Progenitor cell of endocrine pancreas (in vitro differentiated cells): ENCODE measurements around the gene USP32. TPM values are rescaled to one million over a fixed set of nuclear protein-coding genes. Genes with fewer than 3 reads are reported as not detected.
"Not testable (repeated sequence)": the region's sequence is repeated elsewhere in the genome, so short reads cannot be mapped to it uniquely, and the experiment has no call there.

Source experiments
- DNase-seq: peaks from one replicate; pipeline ENCODE4 v3.0.0; 2021; ENCODE audit warnings: low spot score; ENCODE audit not compliant: unreplicated experiment
- H3K27ac Mint-ChIP-seq: 2 replicates; pipeline ENCODE4 v1.8.0; 2021; ENCODE audit warnings: mild to moderate bottlenecking, moderate library complexity, mixed read lengths
- H3K27me3 Mint-ChIP-seq: 2 replicates; pipeline ENCODE4 v1.8.0; 2021; ENCODE audit warnings: mixed read lengths
- H3K36me3 Mint-ChIP-seq: 2 replicates; pipeline ENCODE4 v1.8.0; 2022; ENCODE audit warnings: mixed read lengths; ENCODE audit not compliant: insufficient read depth
- H3K4me1 Mint-ChIP-seq: 2 replicates; pipeline ENCODE4 v1.8.0; 2021; ENCODE audit warnings: low read depth, mixed read lengths
- H3K4me3 Mint-ChIP-seq: 2 replicates; pipeline ENCODE4 v1.8.0; 2021; ENCODE audit warnings: low read depth, mild to moderate bottlenecking, moderate library complexity, mixed read lengths
- H3K9me3 Mint-ChIP-seq: 2 replicates; pipeline ENCODE4 v1.8.0; 2021; ENCODE audit warnings: low read depth, mixed read lengths
- total RNA-seq: library from RNA; stranded (reverse); gene quantifications from 2 replicates; pipeline ENCODE4 v1.2.1, GENCODE V29; 2021
- TF ChIP-seq, protein P1 (sequence below): fragments of 200-600 bp; sonication (generic); IDR thresholded peaks from one replicate; pipeline ENCODE4 v1.5.0; 2021; ENCODE audit warnings: antibody characterized with exemption, mild to moderate bottlenecking; ENCODE audit not compliant: unreplicated experiment

USP32 gene
- total RNA-seq, 1 donor from 2014 or later = 42.7 TPM

DNA sequence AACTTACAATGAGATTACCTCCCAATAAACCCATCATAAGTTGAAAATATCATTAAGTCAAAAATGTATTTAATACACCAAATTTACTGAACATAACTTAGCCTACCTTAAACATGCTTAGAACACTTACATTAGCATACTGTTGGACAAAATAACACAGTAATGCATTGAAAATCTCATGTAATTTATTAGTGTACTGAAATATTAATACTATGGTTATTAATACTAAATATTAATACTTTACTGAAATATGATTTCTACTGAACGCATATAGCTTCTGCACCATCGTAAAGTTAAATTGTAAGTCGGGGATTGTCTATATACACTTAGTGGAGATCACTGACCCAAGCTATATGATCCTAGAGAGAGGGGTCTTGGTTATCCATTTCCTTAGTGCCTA lies 4.3 kb downstream of the USP32 start:
- H3K9me3 Mint-ChIP-seq = no peaks in the 10 kb centered on the region
- no peak overlapping the region for H3K4me3 Mint-ChIP-seq
- TF ChIP-seq, protein P1, sequence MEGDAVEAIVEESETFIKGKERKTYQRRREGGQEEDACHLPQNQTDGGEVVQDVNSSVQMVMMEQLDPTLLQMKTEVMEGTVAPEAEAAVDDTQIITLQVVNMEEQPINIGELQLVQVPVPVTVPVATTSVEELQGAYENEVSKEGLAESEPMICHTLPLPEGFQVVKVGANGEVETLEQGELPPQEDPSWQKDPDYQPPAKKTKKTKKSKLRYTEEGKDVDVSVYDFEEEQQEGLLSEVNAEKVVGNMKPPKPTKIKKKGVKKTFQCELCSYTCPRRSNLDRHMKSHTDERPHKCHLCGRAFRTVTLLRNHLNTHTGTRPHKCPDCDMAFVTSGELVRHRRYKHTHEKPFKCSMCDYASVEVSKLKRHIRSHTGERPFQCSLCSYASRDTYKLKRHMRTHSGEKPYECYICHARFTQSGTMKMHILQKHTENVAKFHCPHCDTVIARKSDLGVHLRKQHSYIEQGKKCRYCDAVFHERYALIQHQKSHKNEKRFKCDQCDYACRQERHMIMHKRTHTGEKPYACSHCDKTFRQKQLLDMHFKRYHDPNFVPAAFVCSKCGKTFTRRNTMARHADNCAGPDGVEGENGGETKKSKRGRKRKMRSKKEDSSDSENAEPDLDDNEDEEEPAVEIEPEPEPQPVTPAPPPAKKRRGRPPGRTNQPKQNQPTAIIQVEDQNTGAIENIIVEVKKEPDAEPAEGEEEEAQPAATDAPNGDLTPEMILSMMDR = no peak
- no peak for DNase-seq
- peaks cover 2% of the 10 kb centered on the region for H3K36me3 Mint-ChIP-seq
- no peaks in the 10 kb centered on the region for H3K27me3 Mint-ChIP-seq
- H3K27ac Mint-ChIP-seq = no peak overlapping the region
- peaks cover 46% of the 10 kb centered on the region for H3K4me1 Mint-ChIP-seq

- no peaks in the 10 kb centered on the region for H3K9me3 Mint-ChIP-seq
- no peak overlapping the region for H3K27ac Mint-ChIP-seq
- H3K27me3 Mint-ChIP-seq = no peaks in the 10 kb centered on the region
- peaks cover 2% of the 10 kb centered on the region for H3K36me3 Mint-ChIP-seq
- no peak overlapping the region for H3K4me3 Mint-ChIP-seq
- DNase-seq = no peak
- TF ChIP-seq, protein P1 = no peak
- peaks cover 43% of the 10 kb centered on the region for H3K4me1 Mint-ChIP-seq
Measured at GRCh38 chr17:60386147-60387058, 5.5 kb downstream of the USP32 start.

DNA sequence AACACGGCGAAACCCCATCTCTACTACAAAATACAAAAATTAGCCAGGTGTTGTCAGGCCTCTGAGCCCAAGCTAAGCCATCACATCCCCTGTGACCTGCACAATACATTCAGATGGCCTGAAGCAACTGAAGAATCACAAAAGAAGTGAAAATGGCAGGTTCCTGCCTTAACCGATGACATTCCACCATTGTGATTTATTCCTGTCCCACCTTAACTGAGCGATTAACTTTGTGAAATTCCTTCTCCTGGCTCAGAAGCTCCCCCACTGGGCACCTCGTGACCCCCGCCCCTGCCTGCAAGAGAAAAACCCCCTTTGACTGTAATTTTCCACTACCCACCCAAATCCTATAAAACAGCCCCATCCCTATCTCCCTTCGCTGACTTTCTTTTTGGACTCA lies 7.0 kb downstream of the USP32 start:
- H3K9me3 Mint-ChIP-seq, H3K4me3 Mint-ChIP-seq, DNase-seq, H3K27me3 Mint-ChIP-seq, H3K36me3 Mint-ChIP-seq: not testable (repeated sequence)
- H3K4me1 Mint-ChIP-seq = peaks cover 32% of the 10 kb centered on the region
- peak overlapping the region; percentile 65 for H3K27ac Mint-ChIP-seq

DNA sequence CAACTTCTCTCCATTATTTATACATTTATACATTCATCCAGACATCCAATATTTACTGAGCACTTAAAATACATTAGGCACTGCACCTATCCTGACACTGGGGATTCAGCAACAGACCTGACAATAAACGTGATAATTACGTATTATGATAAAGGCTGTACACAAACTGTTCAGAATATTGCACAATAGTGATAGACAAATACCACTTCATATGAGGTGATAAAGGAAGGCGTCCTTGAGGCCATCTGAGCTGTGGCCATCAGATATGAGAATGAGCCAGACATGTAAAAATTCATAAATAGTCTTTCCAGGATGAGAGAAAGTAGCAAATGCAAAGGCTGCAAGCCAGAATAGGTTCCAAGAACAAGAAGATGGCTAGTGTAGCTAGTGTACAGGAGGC lies 8.6 kb downstream of the USP32 start:
- peaks cover 2% of the 10 kb centered on the region for H3K36me3 Mint-ChIP-seq
- H3K4me3 Mint-ChIP-seq = no peak overlapping the region
- H3K27ac Mint-ChIP-seq = no peak overlapping the region
- no peaks in the 10 kb centered on the region for H3K27me3 Mint-ChIP-seq
- no peak for DNase-seq
- H3K9me3 Mint-ChIP-seq = no peaks in the 10 kb centered on the region
- peaks cover 23% of the 10 kb centered on the region for H3K4me1 Mint-ChIP-seq
- TF ChIP-seq, protein P1 = no peak

DNA sequence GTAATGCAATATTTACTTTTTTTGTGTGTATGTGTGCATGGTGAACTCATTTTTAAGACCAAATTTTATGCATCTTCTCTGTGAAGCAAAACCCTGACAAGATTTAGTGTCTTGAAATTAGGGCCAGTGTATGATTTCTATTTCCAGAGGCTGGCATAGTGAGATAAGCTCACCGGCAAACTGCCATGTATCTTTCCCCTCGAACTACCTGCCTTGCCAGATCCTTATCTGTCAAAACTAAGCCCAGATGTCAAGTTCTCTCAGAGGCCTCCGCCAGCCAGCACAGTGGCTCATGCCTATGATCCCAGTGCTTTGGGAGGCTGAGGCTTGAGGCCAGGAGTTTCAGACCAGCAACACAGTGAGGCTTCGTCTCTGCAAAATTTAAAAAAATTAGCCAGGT lies 10.0 kb downstream of the USP32 start:
- Mint-ChIP-seq H3K9me3 (no peaks in the 10 kb centered on the region), H3K36me3 (peaks cover 2% of the 10 kb centered on the region), H3K27me3 (no peaks in the 10 kb centered on the region), H3K4me1 (peaks cover 21% of the 10 kb centered on the region), H3K27ac (no peak overlapping the region), H3K4me3 (no peak overlapping the region)
- no peak for DNase-seq
- TF ChIP-seq, protein P1 = no peak

DNA sequence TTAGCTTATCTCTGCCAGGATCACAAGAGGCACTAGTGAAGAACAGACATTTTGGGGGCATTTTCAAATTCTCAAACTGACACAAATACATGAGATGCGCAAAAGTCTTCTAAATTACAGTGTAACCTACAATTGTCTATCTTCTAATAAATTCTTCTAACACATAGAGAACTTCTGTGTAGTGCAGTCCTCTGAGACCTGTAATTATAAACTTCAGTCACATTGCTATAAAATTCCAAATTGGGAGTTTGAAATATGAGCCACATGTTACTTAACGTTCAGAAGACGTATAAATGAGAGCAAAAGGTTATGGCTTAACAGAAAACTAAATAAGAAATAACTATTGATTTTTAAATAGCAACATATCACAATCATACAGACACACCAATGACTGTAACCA lies 12.5 kb downstream of the USP32 start:
- H3K9me3 Mint-ChIP-seq, H3K27me3 Mint-ChIP-seq, H3K36me3 Mint-ChIP-seq, DNase-seq, H3K27ac Mint-ChIP-seq, H3K4me3 Mint-ChIP-seq, H3K4me1 Mint-ChIP-seq: not testable (repeated sequence)

DNA sequence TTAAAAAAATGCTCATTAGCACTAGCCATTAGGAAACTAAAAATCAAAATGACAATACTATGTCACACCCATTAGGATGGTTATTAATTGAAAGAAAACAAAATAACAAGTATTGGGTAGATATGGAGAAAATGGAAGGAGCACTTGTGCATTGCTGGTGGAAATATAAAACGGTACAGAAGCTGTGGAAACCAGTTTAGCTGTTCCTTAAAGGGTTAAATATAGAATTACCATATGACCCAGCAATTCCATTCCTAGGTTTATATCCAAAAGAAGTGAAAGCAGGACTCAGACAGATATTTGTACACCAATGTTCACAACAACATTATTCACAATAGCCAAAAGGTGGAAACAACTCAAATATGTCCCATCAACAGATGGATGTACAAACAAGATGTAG lies 13.7 kb downstream of the USP32 start:
- not testable (repeated sequence) for H3K27ac Mint-ChIP-seq, H3K9me3 Mint-ChIP-seq, H3K36me3 Mint-ChIP-seq

More for the DNA sequence above, 13.7 kb downstream of the USP32 start:
- DNase-seq, H3K27me3 Mint-ChIP-seq, H3K4me1 Mint-ChIP-seq, H3K4me3 Mint-ChIP-seq: not testable (repeated sequence)
